ENCODE results near the gene KLHL8. TPM values are rescaled to one million over a fixed set of nuclear protein-coding genes. Genes with fewer than 3 reads are reported as not detected.

KLHL8 gene
- total RNA-seq, 2 donors from 2014 or later, result 6.2 to 7.7 TPM

GRCh38 chr4:87144356-87144755 lies 76.1 kb downstream of the KLHL8 start:
- no peak for DNase-seq (ENCODE audit: low spot score)
- no peak overlapping the region for H3K4me3 ChIP-seq
- no peaks in the 10 kb centered on the region for H3K27me3 ChIP-seq (replicated peaks; ENCODE audit: insufficient read depth)
- intact Hi-C loops (cut with DNase I), result no loop called here
- H3K4me1 ChIP-seq (replicated peaks), result no peaks in the 10 kb centered on the region
- H3K36me3 ChIP-seq, result no peaks in the 10 kb centered on the region
- H3K9me3 ChIP-seq, result no peaks in the 10 kb centered on the region
- 83% methylated on average over 2 of the region's 2 CpGs for WGBS
- no peak overlapping the region for H3K27ac ChIP-seq
- TF ChIP-seq CTCF (IDR thresholded peaks at IDR 0.05), result no peak
- no peak for TF ChIP-seq POLR2AphosphoS5 (IDR thresholded peaks at IDR 0.05)
- TF ChIP-seq POLR2A (IDR thresholded peaks at IDR 0.05), result no peak

- Histone ChIP-seq H3K27ac (no peak overlapping the region), H3K4me3 (no peak overlapping the region), H3K4me1 (replicated peaks) (no peaks in the 10 kb centered on the region), H3K27me3 (replicated peaks; ENCODE audit: insufficient read depth) (no peaks in the 10 kb centered on the region), H3K9me3 (no peaks in the 10 kb centered on the region), H3K36me3 (no peaks in the 10 kb centered on the region)
- intact Hi-C loops (cut with DNase I), result no loop called here
- no peak for TF ChIP-seq POLR2A (IDR thresholded peaks at IDR 0.05)
- no peak for TF ChIP-seq CTCF (IDR thresholded peaks at IDR 0.05)
- no peak for TF ChIP-seq POLR2AphosphoS5 (IDR thresholded peaks at IDR 0.05)
- no peak for DNase-seq (ENCODE audit: low spot score)
- 58% methylated on average over 3 of the region's 3 CpGs for WGBS
Observed at GRCh38 chr4:87141428-87141827, 79.0 kb downstream of the KLHL8 start.

GRCh38 chr4:87134122-87134521 lies 86.3 kb downstream of the KLHL8 start:
- no peak overlapping the region for H3K27ac ChIP-seq
- peaks cover 0 to 4% of the 10 kb centered on the region in 2 donors for H3K36me3 ChIP-seq

GRCh38 chr4:87133183-87133582 lies 87.2 kb downstream of the KLHL8 start:
- Histone ChIP-seq H3K27me3 (replicated peaks; ENCODE audit: insufficient read depth) (no peaks in the 10 kb centered on the region), H3K27ac (no peak overlapping the region), H3K36me3 (peaks cover 0 to 4% of the 10 kb centered on the region in 2 donors), H3K4me3 (no peak overlapping the region), H3K4me1 (replicated peaks) (no peaks in the 10 kb centered on the region), H3K9me3 (no peaks in the 10 kb centered on the region)
- no peak for TF ChIP-seq POLR2AphosphoS5 (IDR thresholded peaks at IDR 0.05)
- TF ChIP-seq POLR2A (IDR thresholded peaks at IDR 0.05), result no peak
- TF ChIP-seq CTCF (IDR thresholded peaks at IDR 0.05), result no peak
- 85% methylated on average over 2 of the region's 2 CpGs for WGBS
- no peak for DNase-seq (ENCODE audit: low spot score)
- intact Hi-C loops (cut with DNase I), result no loop called here

More at GRCh38 chr4:87134122-87134521, 86.3 kb downstream of the KLHL8 start:
- no peaks in the 10 kb centered on the region for H3K4me1 ChIP-seq (replicated peaks)
- no peak for DNase-seq (ENCODE audit: low spot score)
- intact Hi-C loops (cut with DNase I), result no loop called here
- 100% methylated on average over 3 of the region's 3 CpGs for WGBS
- TF ChIP-seq CTCF (IDR thresholded peaks at IDR 0.05), result no peak
- TF ChIP-seq POLR2AphosphoS5 (IDR thresholded peaks at IDR 0.05), result no peak
- no peak for TF ChIP-seq POLR2A (IDR thresholded peaks at IDR 0.05)
- H3K4me3 ChIP-seq, result no peak overlapping the region
- no peaks in the 10 kb centered on the region for H3K9me3 ChIP-seq
- no peaks in the 10 kb centered on the region for H3K27me3 ChIP-seq (replicated peaks; ENCODE audit: insufficient read depth)

GRCh38 chr4:87132035-87132434 lies 88.4 kb downstream of the KLHL8 start:
- DNase-seq (ENCODE audit: low spot score), result no peak
- no peak overlapping the region for H3K27ac ChIP-seq
- no peaks in the 10 kb centered on the region for H3K4me1 ChIP-seq (replicated peaks)
- no peak for TF ChIP-seq POLR2A (IDR thresholded peaks at IDR 0.05)
- TF ChIP-seq POLR2AphosphoS5 (IDR thresholded peaks at IDR 0.05), result no peak
- TF ChIP-seq CTCF (IDR thresholded peaks at IDR 0.05), result no peak
- H3K36me3 ChIP-seq, result peaks cover 0 to 4% of the 10 kb centered on the region in 2 donors
- WGBS, result 94% methylated on average over 8 of the region's 8 CpGs
- no peaks in the 10 kb centered on the region for H3K27me3 ChIP-seq (replicated peaks; ENCODE audit: insufficient read depth)
- H3K9me3 ChIP-seq, result no peaks in the 10 kb centered on the region
- intact Hi-C loops (cut with DNase I), result no loop called here
- no peak overlapping the region for H3K4me3 ChIP-seq

Data from prostate gland (tissue), 2 donors.